Measurements from ENCODE around the gene GBP3. TPM values are rescaled to one million over a fixed set of nuclear protein-coding genes. Genes with fewer than 3 reads are reported as not detected.

The GBP3 gene
- total RNA-seq, 4 donors from 2014 or later = 5.5 to 15.7 (median 9.7) TPM

DNA sequence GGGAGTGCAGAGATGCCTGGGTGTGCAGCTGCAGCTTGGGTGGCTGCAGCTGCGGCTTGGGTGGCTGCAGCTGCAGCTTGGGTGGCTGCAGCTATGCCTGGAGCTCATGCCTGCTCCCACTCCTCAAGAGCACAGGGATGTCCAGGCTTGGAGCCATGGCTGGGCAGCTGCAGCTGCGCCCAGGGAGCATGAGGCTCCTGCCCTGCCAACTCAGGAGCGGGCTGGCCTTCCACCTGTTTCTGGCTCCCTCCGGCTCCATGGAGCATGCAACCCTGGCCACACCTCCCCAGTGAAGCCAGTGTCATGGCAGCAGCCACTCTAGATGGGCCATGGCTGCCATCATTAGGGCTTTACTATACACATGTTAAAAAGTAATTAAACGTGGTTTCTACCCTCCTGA is 21.3 kb upstream of the GBP3 start:
- WGBS = 80% methylated on average over 3 of the region's 5 CpGs
- no peaks in the 10 kb centered on the region for H3K36me3 ChIP-seq
- peaks cover 4% of the 10 kb centered on the region for H3K9me3 ChIP-seq

GRCh38 chr1:89042491-89042890 is 19.8 kb upstream of the GBP3 start:
- H3K27me3 ChIP-seq = no peaks in the 10 kb centered on the region
- 98% methylated on average over 7 of the region's 7 CpGs for WGBS

More for the DNA sequence above, 21.3 kb upstream of the GBP3 start:
- H3K27ac ChIP-seq = no peak overlapping the region
- H3K4me1 ChIP-seq = no peaks in the 10 kb centered on the region
- TF ChIP-seq EP300 (IDR thresholded peaks at IDR 0.05) = no peak
- TF ChIP-seq, protein P1, sequence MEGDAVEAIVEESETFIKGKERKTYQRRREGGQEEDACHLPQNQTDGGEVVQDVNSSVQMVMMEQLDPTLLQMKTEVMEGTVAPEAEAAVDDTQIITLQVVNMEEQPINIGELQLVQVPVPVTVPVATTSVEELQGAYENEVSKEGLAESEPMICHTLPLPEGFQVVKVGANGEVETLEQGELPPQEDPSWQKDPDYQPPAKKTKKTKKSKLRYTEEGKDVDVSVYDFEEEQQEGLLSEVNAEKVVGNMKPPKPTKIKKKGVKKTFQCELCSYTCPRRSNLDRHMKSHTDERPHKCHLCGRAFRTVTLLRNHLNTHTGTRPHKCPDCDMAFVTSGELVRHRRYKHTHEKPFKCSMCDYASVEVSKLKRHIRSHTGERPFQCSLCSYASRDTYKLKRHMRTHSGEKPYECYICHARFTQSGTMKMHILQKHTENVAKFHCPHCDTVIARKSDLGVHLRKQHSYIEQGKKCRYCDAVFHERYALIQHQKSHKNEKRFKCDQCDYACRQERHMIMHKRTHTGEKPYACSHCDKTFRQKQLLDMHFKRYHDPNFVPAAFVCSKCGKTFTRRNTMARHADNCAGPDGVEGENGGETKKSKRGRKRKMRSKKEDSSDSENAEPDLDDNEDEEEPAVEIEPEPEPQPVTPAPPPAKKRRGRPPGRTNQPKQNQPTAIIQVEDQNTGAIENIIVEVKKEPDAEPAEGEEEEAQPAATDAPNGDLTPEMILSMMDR (IDR thresholded peaks at IDR 0.05) = no peak
- no peak for TF ChIP-seq POLR2A (IDR thresholded peaks at IDR 0.05)
- DNase-seq (ENCODE audit: low spot score in 2 of 2) = no peak
- no peaks in the 10 kb centered on the region for H3K27me3 ChIP-seq
- H3K4me3 ChIP-seq = no peak overlapping the region

GRCh38 chr1:89041721-89042120 is 19.1 kb upstream of the GBP3 start:
- 98% methylated on average over 1 of the region's 1 CpG for WGBS
- DNase-seq (ENCODE audit: low spot score in 2 of 2) = no peak
- H3K36me3 ChIP-seq = no peaks in the 10 kb centered on the region
- no peak overlapping the region for H3K4me3 ChIP-seq
- H3K27me3 ChIP-seq = no peaks in the 10 kb centered on the region
- no peaks in the 10 kb centered on the region for H3K4me1 ChIP-seq
- H3K27ac ChIP-seq = no peak overlapping the region
- H3K9me3 ChIP-seq = peaks cover 4% of the 10 kb centered on the region
- no peak for TF ChIP-seq POLR2A (IDR thresholded peaks at IDR 0.05)
- TF ChIP-seq POLR2AphosphoS5 (IDR thresholded peaks at IDR 0.05) = no peak
- TF ChIP-seq, protein P1 (IDR thresholded peaks at IDR 0.05) = no peak
- TF ChIP-seq EP300 (IDR thresholded peaks at IDR 0.05) = no peak

More at GRCh38 chr1:89042491-89042890, 19.8 kb upstream of the GBP3 start:
- Histone ChIP-seq H3K9me3 (peaks cover 4% of the 10 kb centered on the region), H3K4me3 (no peak overlapping the region), H3K27ac (no peak overlapping the region), H3K4me1 (no peaks in the 10 kb centered on the region), H3K36me3 (no peaks in the 10 kb centered on the region)
- DNase-seq (ENCODE audit: low spot score in 2 of 2) = no peak
- TF ChIP-seq POLR2A (IDR thresholded peaks at IDR 0.05) = no peak
- TF ChIP-seq, protein P1 (IDR thresholded peaks at IDR 0.05) = no peak

- WGBS = 81% methylated on average over 3 of the region's 3 CpGs
Observed at GRCh38 chr1:89041119-89041641, 18.5 kb upstream of the GBP3 start.

GRCh38 chr1:89040315-89040626 is 17.6 kb upstream of the GBP3 start:
- H3K27me3 ChIP-seq = no peaks in the 10 kb centered on the region
- 94% methylated on average over 1 of the region's 1 CpG for WGBS
- H3K27ac ChIP-seq = no peak overlapping the region
- TF ChIP-seq POLR2A (IDR thresholded peaks at IDR 0.05) (no peak), POLR2AphosphoS5 (IDR thresholded peaks at IDR 0.05) (no peak), EP300 (IDR thresholded peaks at IDR 0.05) (no peak)
- TF ChIP-seq, protein P1 (IDR thresholded peaks at IDR 0.05) = no peak
- no peak overlapping the region for H3K4me3 ChIP-seq
- H3K4me1 ChIP-seq = no peaks in the 10 kb centered on the region
- peaks cover 4% of the 10 kb centered on the region for H3K9me3 ChIP-seq
- no peaks in the 10 kb centered on the region for H3K36me3 ChIP-seq
- no peak for DNase-seq (ENCODE audit: low spot score in 2 of 2)

More at GRCh38 chr1:89041119-89041641, 18.5 kb upstream of the GBP3 start:
- no peaks in the 10 kb centered on the region for H3K36me3 ChIP-seq
- no peak for DNase-seq (ENCODE audit: low spot score in 2 of 2)
- no peak overlapping the region for H3K27ac ChIP-seq
- H3K4me3 ChIP-seq = no peak overlapping the region
- peaks cover 4% of the 10 kb centered on the region for H3K9me3 ChIP-seq
- H3K27me3 ChIP-seq = no peaks in the 10 kb centered on the region
- no peaks in the 10 kb centered on the region for H3K4me1 ChIP-seq
- TF ChIP-seq POLR2AphosphoS5 (IDR thresholded peaks at IDR 0.05) (no peak), POLR2A (IDR thresholded peaks at IDR 0.05) (no peak), EP300 (IDR thresholded peaks at IDR 0.05) (no peak)
- TF ChIP-seq, protein P1 (IDR thresholded peaks at IDR 0.05) = no peak
